ENCODE results near the gene MFGE8. TPM values are rescaled to one million over a fixed set of nuclear protein-coding genes. Genes with fewer than 3 reads are reported as not detected.

MFGE8 gene
- polyA plus RNA-seq, 1 donor (not counting 4 experiments of a cell fraction or from before 2014, with no cell fraction given), result 55.3 TPM

DNA sequence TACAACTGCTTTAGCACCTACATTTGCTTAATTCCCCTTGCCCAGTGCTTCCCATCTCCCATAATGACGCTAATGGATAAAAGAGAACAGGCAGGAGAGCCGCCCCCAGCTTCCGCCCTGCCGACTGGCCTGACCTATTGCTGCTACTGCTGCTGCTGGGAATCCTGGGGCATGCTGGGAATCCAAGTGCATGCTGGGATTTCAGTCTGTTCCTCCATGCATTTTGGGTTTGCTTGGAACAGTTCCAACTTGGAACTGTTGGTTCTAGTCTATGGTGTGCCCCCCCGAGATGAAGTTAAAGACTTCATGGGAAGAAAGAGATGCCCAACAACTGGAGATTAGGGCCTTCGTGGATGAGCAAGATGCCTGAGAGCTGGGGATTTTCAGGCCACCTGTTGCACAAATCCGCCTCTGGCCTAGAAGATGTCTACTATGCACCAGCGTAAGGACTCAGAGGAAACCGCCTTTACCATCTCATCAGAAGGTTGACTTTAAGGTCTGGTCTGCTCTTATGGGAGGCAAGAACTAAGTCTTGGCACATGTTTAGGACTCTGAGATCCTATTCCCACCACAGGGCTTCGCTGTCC, 46.8 kb downstream of the MFGE8 start:
- dilution Hi-C loops (cut with MboI; ENCODE audit: extremely low pct_ligation_motif_present, low sequenced_read_pairs), result no loop called here
- Histone ChIP-seq H3K79me2 (ENCODE audit: control insufficient read depth, insufficient read depth, low read length) (no peaks in the 10 kb centered on the region), H3K9me1 (ENCODE audit: control insufficient read depth, extremely low read depth, insufficient read depth, low read length) (no peaks in the 10 kb centered on the region), H3K27me3 (ENCODE audit: control insufficient read depth, extremely low read depth, insufficient read depth, low read length) (peaks cover 3% of the 10 kb centered on the region), H3K9ac (ENCODE audit: control insufficient read depth, extremely low read depth, insufficient read depth, low read length) (no peak overlapping the region), H3K27ac (ENCODE audit: control insufficient read depth, insufficient read depth, low read length) (no peak overlapping the region), H3K9me3 (ENCODE audit: control insufficient read depth, low read depth, low read length) (peaks cover 2% of the 10 kb centered on the region), H3K36me3 (ENCODE audit: control insufficient read depth in 2 of 2, extremely low read depth in 1 of 2, insufficient read depth in 2 of 2, low read length in 2 of 2) (no peaks in the 10 kb centered on the region), H3K4me1 (ENCODE audit: control insufficient read depth, extremely low read depth, insufficient read depth, low read length) (no peaks in the 10 kb centered on the region), H2AFZ (ENCODE audit: control insufficient read depth, low read length) (no peak overlapping the region), H3K4me3 (ENCODE audit: control insufficient read depth in 2 of 3, extremely low read depth in 1 of 3, insufficient read depth in 2 of 3, low read depth in 1 of 3, low read length in 3 of 3) (no peak overlapping the region), H3K4me2 (ENCODE audit: control insufficient read depth, extremely low read depth, insufficient read depth, low read depth, low read length) (no peak overlapping the region), H4K20me1 (ENCODE audit: control insufficient read depth, extremely low read depth, insufficient read depth, low read length) (no peaks in the 10 kb centered on the region)
- DNase-seq (ENCODE audit: low read depth, low spot score) (no peak), FAIRE-seq (no peak)
- TF ChIP-seq, protein P1, sequence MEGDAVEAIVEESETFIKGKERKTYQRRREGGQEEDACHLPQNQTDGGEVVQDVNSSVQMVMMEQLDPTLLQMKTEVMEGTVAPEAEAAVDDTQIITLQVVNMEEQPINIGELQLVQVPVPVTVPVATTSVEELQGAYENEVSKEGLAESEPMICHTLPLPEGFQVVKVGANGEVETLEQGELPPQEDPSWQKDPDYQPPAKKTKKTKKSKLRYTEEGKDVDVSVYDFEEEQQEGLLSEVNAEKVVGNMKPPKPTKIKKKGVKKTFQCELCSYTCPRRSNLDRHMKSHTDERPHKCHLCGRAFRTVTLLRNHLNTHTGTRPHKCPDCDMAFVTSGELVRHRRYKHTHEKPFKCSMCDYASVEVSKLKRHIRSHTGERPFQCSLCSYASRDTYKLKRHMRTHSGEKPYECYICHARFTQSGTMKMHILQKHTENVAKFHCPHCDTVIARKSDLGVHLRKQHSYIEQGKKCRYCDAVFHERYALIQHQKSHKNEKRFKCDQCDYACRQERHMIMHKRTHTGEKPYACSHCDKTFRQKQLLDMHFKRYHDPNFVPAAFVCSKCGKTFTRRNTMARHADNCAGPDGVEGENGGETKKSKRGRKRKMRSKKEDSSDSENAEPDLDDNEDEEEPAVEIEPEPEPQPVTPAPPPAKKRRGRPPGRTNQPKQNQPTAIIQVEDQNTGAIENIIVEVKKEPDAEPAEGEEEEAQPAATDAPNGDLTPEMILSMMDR (optimal IDR thresholded peaks at IDR 0.05 in 1 of 3, IDR thresholded peaks at IDR 0.05 in 1 of 3, conservative IDR thresholded peaks at IDR 0.05 in 1 of 3; ENCODE audit: extremely low read depth in 1 of 3, insufficient read depth in 2 of 3, low read length in 3 of 3), result no peak
- TF ChIP-seq EZH2 (IDR thresholded peaks at IDR 0.05; ENCODE audit: low read length), result no peak

DNA sequence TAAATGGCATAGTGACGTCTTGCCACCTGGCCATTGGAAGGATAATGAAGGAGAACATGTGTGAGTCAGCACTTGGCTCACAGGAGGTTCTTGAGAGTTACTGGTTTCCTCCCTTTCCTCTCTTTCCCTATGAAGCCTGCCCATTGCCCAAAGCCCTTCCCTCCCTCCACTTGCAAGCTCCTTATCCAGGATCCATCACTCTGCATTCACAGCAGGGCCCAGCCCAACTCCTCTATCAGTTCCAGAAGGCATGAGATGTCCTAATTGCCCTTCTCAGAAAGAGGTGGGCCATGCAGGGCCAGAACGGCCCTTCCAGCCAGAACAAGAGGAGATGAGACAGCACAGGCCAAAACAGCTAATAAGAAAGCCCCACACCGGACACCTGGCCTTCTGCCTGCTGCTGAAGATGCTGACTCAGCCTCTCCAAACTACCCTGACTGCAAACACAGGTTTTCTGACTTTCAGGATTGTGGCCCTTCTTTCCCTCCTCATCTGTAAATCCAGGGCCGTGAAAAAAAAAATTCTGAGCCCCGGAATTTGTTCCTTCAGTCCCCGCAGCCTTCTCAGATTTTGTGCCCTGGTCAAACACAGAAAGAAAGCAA, 47.6 kb downstream of the MFGE8 start:
- H3K36me3 ChIP-seq (ENCODE audit: control insufficient read depth in 2 of 2, extremely low read depth in 1 of 2, insufficient read depth in 2 of 2, low read length in 2 of 2), result no peaks in the 10 kb centered on the region
- peaks cover 2% of the 10 kb centered on the region for H3K9me3 ChIP-seq (ENCODE audit: control insufficient read depth, low read depth, low read length)
- H3K4me2 ChIP-seq (ENCODE audit: control insufficient read depth, extremely low read depth, insufficient read depth, low read depth, low read length), result no peak overlapping the region
- DNase-seq (ENCODE audit: low read depth, low spot score) (peak; percentile 5), FAIRE-seq (peak; percentile 36)
- H3K79me2 ChIP-seq (ENCODE audit: control insufficient read depth, insufficient read depth, low read length), result no peaks in the 10 kb centered on the region
- H3K9ac ChIP-seq (ENCODE audit: control insufficient read depth, extremely low read depth, insufficient read depth, low read length), result no peak overlapping the region
- H3K4me1 ChIP-seq (ENCODE audit: control insufficient read depth, extremely low read depth, insufficient read depth, low read length), result no peaks in the 10 kb centered on the region
- no peak overlapping the region for H2AFZ ChIP-seq (ENCODE audit: control insufficient read depth, low read length)
- no peak overlapping the region for H3K4me3 ChIP-seq (ENCODE audit: control insufficient read depth in 2 of 3, extremely low read depth in 1 of 3, insufficient read depth in 2 of 3, low read depth in 1 of 3, low read length in 3 of 3)
- H3K9me1 ChIP-seq (ENCODE audit: control insufficient read depth, extremely low read depth, insufficient read depth, low read length), result no peaks in the 10 kb centered on the region
- dilution Hi-C loops (cut with MboI; ENCODE audit: extremely low pct_ligation_motif_present, low sequenced_read_pairs), result no loop called here
- peaks cover 3% of the 10 kb centered on the region for H3K27me3 ChIP-seq (ENCODE audit: control insufficient read depth, extremely low read depth, insufficient read depth, low read length)
- H4K20me1 ChIP-seq (ENCODE audit: control insufficient read depth, extremely low read depth, insufficient read depth, low read length), result no peaks in the 10 kb centered on the region
- H3K27ac ChIP-seq (ENCODE audit: control insufficient read depth, insufficient read depth, low read length), result no peak overlapping the region
- TF ChIP-seq, protein P1 (optimal IDR thresholded peaks at IDR 0.05 in 1 of 3, IDR thresholded peaks at IDR 0.05 in 1 of 3, conservative IDR thresholded peaks at IDR 0.05 in 1 of 3; ENCODE audit: extremely low read depth in 1 of 3, insufficient read depth in 2 of 3, low read length in 3 of 3), result no peak
- no peak for TF ChIP-seq EZH2 (IDR thresholded peaks at IDR 0.05; ENCODE audit: low read length)
